ENCODE results near the gene ENO3. TPM values are rescaled to one million over a fixed set of nuclear protein-coding genes. Genes with fewer than 3 reads are reported as not detected.
A peak's percentile ranks its signal among the peaks of the same experiment; 100 is the strongest.

The ENO3 gene
- total and polyA plus RNA-seq, 10 of the 15 experiments (the other 5 are each of a cell fraction or from before 2014, with no cell fraction given): 6.8 to 28.4 (median 17.0) TPM

GRCh38 chr17:4967539-4968485 lies 16.9 kb downstream of the ENO3 start, which contains the start of gene SPAG7 (continued):
- peak; percentile 44; the same call in 1 of the 2 replicates for TF ChIP-seq ZNF207 (IDR thresholded peaks at IDR 0.05; ENCODE audit: borderline replicate concordance)
- 0 out of 2 replicates have a peak, but pooled peaks have one; percentile 67 for TF ChIP-seq WRNIP1 (IDR thresholded peaks at IDR 0.05; ENCODE audit: borderline replicate concordance, low read depth, low read length)
- peak; percentile 22 for TF ChIP-seq RUNX3 (IDR thresholded peaks at IDR 0.05; ENCODE audit: low read length)
- TF ChIP-seq GATAD2B (conservative IDR thresholded peaks at IDR 0.05; ENCODE audit: low read depth): peak; percentile 76
- TF ChIP-seq CUX1 (IDR thresholded peaks at IDR 0.05; ENCODE audit: insufficient replicate concordance, low read depth, low read length): peak; percentile 39
- TF ChIP-seq NFYB (IDR thresholded peaks at IDR 0.05; ENCODE audit: insufficient read depth, low read depth, low read length): no peak
- peak; percentile 54 to 58; a peak in 3 of 4 replicates for TF ChIP-seq IKZF2 (IDR thresholded peaks at IDR 0.05)
- no peak for TF ChIP-seq ZNF274 (IDR thresholded peaks at IDR 0.05; ENCODE audit: insufficient read depth, insufficient read length)
- TF ChIP-seq, protein P1, sequence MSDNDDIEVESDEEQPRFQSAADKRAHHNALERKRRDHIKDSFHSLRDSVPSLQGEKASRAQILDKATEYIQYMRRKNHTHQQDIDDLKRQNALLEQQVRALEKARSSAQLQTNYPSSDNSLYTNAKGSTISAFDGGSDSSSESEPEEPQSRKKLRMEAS (IDR thresholded peaks at IDR 0.05; ENCODE audit: low read depth, low read length): no peak; the same call in none of the 2 replicates
- TF ChIP-seq SMAD1 (IDR thresholded peaks at IDR 0.05; ENCODE audit: low read depth, partially characterized antibody): peak; percentile 67
- 0 out of 2 replicates have a peak, but pooled peaks have one; percentile 28 for TF ChIP-seq MLLT1 (IDR thresholded peaks at IDR 0.05)
- TF ChIP-seq IRF4 (IDR thresholded peaks at IDR 0.05; ENCODE audit: low read depth, low read length): 0 out of 2 replicates have a peak, but pooled peaks have one; percentile 9
- 0 out of 2 replicates have a peak, but pooled peaks have one; percentile 19 for TF ChIP-seq ZNF24 (IDR thresholded peaks at IDR 0.05)
- TF ChIP-seq BACH1 (IDR thresholded peaks at IDR 0.05; ENCODE audit: borderline replicate concordance): 0 out of 2 replicates have a peak, but pooled peaks have one; percentile 38
- peak; percentile 90 for TF ChIP-seq NKRF (conservative IDR thresholded peaks at IDR 0.05)
- peak; percentile 19 to 54; a peak in 3 of 4 replicates for TF ChIP-seq BHLHE40 (IDR thresholded peaks at IDR 0.05; ENCODE audit: borderline replicate concordance in 1 of 2, low read depth in 2 of 2, low read length in 1 of 2)
- no peak for TF ChIP-seq RFX5 (IDR thresholded peaks at IDR 0.05; ENCODE audit: low read depth, low read length)
- TF ChIP-seq, protein P2, sequence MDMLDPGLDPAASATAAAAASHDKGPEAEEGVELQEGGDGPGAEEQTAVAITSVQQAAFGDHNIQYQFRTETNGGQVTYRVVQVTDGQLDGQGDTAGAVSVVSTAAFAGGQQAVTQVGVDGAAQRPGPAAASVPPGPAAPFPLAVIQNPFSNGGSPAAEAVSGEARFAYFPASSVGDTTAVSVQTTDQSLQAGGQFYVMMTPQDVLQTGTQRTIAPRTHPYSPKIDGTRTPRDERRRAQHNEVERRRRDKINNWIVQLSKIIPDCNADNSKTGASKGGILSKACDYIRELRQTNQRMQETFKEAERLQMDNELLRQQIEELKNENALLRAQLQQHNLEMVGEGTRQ (IDR thresholded peaks at IDR 0.05; ENCODE audit: borderline replicate concordance, low read depth, low read length): no peak
